Stomach (tissue), 4 donors: ENCODE results near the gene COL6A1.

Source experiments
- EP300 ChIP-seq: sonication (generic); formaldehyde crosslinking; IDR thresholded peaks from one replicate; pipeline ENCODE4 v1.6.1; 2017; ENCODE audit warnings: antibody characterized with exemption
- POLR2AphosphoS5 ChIP-seq, 3 donors: sonication (generic); formaldehyde crosslinking; IDR thresholded peaks; one replicate each; pipeline ENCODE4 v1.6.1; 2016; ENCODE audit warnings: antibody characterized with exemption in 3 of 3
- TF ChIP-seq, protein P1 (sequence below), 7 experiments: fragments of 450-650 bp in 4 of 7; fragments of 200-600 bp in 3 of 7; sonication (generic) in 3 of 7; IDR thresholded peaks; one replicate each; pipeline ENCODE4 v1.5.1; 2016 to 2019; ENCODE audit warnings: antibody characterized with exemption in 7 of 7, control low read depth in 2 of 7, mild to moderate bottlenecking in 1 of 7

DNA sequence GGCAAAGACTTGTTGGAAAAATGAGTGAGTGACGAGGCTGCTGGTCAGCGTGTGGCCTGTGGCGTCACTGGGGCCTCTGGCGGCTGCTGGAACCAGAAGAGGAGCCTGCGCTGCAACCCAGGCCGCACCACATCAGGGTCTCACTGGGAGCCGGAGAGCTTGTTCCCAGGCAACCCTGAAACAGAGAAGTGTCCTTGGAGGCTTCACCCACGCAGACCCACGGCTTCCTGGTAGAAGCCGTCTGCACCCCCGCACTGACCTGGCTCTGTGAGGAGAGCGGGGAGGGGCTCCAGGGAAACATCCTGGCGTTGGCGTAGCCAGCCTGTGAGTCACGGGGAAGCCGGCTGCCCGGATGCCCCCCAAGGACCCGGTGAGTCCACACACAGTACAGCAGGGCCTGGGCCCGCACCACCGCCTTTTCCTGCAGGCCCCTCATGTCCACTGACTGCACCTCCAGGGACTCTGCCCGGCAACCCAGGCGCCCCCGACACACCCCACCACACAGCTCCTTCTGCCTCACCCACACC lies 57.4 kb downstream of the COL6A1 start:
- TF ChIP-seq, protein P1, sequence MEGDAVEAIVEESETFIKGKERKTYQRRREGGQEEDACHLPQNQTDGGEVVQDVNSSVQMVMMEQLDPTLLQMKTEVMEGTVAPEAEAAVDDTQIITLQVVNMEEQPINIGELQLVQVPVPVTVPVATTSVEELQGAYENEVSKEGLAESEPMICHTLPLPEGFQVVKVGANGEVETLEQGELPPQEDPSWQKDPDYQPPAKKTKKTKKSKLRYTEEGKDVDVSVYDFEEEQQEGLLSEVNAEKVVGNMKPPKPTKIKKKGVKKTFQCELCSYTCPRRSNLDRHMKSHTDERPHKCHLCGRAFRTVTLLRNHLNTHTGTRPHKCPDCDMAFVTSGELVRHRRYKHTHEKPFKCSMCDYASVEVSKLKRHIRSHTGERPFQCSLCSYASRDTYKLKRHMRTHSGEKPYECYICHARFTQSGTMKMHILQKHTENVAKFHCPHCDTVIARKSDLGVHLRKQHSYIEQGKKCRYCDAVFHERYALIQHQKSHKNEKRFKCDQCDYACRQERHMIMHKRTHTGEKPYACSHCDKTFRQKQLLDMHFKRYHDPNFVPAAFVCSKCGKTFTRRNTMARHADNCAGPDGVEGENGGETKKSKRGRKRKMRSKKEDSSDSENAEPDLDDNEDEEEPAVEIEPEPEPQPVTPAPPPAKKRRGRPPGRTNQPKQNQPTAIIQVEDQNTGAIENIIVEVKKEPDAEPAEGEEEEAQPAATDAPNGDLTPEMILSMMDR (IDR thresholded peaks at IDR 0.05) = no peak
- no peak for TF ChIP-seq EP300
- TF ChIP-seq POLR2AphosphoS5 (IDR thresholded peaks at IDR 0.05) = no peak
